WI38 (cell line): ENCODE data around the gene SPPL2B.
"Not testable (repeated sequence)": the region's sequence is repeated elsewhere in the genome, so short reads cannot be mapped to it uniquely, and the experiment has no call there.

Experiments used
- H3K4me3 ChIP-seq: 2 replicates; pipeline ENCODE4 v1.5.1; 2011; ENCODE audit warnings: low read depth, mild to moderate bottlenecking, control low read depth, low read length
- TF ChIP-seq, protein P1 (sequence below): IDR thresholded peaks from 2 replicates; pipeline ENCODE4 v1.5.1; 2012; ENCODE audit warnings: low read depth, mild to moderate bottlenecking, control low read depth, low read length

Gene SPPL2B

DNA sequence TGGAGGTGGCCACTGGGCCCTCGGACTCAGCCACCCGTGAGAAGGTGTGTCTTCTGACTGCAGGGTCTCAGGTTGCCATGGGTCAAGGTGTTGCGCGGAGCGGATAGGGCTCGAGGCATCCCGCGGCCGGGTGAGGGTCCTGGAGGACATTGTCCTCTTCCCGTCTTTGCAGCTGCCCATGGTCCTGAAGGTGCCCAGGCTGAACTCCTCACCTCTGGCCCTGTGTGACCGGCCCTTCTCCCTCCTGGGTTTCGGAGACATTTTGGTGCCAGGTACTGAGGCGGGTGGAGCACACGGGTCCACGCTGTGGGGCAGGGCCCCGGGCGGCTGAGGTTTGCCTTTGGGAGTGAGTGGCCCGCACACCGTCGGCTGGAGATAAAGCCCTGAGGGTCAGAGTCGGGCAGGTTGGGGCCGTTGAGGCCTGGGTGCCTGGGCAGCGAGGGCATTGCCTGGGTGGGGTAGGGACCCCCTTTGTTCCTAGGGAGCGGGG, 15.9 kb downstream of the SPPL2B start:
- no peak overlapping the region for H3K4me3 ChIP-seq
- TF ChIP-seq, protein P1, sequence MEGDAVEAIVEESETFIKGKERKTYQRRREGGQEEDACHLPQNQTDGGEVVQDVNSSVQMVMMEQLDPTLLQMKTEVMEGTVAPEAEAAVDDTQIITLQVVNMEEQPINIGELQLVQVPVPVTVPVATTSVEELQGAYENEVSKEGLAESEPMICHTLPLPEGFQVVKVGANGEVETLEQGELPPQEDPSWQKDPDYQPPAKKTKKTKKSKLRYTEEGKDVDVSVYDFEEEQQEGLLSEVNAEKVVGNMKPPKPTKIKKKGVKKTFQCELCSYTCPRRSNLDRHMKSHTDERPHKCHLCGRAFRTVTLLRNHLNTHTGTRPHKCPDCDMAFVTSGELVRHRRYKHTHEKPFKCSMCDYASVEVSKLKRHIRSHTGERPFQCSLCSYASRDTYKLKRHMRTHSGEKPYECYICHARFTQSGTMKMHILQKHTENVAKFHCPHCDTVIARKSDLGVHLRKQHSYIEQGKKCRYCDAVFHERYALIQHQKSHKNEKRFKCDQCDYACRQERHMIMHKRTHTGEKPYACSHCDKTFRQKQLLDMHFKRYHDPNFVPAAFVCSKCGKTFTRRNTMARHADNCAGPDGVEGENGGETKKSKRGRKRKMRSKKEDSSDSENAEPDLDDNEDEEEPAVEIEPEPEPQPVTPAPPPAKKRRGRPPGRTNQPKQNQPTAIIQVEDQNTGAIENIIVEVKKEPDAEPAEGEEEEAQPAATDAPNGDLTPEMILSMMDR, result no peak

DNA sequence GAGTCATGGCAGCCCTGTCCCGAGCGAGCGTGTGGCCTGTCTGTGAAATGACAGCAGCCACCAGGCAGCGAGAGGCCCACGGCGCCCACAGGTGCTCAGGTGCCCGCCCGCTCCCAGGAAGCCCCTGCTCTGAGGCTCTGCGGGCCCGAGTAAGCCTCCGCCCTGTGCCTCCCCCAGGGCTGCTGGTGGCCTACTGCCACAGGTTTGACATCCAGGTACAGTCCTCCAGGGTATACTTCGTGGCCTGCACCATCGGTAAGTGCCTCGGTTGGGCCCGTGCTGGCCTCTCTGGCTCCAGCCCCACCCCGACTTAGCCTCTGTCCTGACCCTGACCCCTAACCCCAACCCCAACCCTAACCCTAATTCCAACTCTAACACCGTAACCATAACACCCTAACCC, 16.6 kb downstream of the SPPL2B start:
- no peak overlapping the region for H3K4me3 ChIP-seq
- TF ChIP-seq, protein P1, result no peak

GRCh38 chr19:2345794-2346663, 17.5 kb downstream of the SPPL2B start:
- TF ChIP-seq, protein P1, result no peak

DNA sequence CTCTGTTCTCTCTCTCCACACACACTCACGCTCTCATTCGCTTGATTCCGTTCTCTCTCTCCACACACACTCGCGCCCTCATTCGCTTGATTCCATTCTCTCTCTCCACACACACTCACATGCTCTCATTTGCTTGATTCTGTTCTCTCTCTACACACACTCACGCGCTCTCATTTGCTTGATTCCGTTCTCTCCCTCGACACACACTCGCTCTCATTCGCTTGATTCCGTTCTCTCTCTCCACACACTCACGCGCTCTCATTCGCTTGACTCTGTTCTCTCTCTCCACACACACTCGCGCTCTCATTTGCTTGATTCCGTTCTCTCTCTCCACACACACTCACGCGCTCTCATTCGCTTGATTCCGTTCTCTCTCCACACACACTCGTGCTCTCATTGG, 21.3 kb downstream of the SPPL2B start:
- not testable (repeated sequence) for H3K4me3 ChIP-seq

More at GRCh38 chr19:2345794-2346663, 17.5 kb downstream of the SPPL2B start:
- H3K4me3 ChIP-seq, result no peak overlapping the region

GRCh38 chr19:2350656-2351055, 22.2 kb downstream of the SPPL2B start:
- H3K4me3 ChIP-seq, result no peak overlapping the region
- TF ChIP-seq, protein P1, result no peak

DNA sequence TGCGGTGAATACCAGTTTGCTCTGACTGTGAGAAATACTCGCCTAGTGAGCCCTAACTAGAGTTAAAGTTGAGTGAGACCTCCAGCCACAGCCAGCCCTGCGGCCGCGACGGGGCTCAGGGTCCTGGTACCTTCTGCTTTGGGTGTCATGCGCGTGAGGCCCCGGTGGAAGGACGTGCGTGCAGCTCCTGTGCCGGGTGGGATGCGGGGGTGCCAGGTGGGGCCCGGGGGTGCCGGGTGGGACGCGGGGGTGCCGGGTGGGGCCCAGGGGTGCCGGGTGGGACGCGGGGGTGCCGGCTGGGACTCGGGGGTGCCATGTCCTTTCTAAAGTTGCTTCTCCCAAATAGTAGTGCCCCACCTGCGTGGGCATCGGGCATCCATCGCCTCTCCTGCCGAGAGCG, 23.1 kb downstream of the SPPL2B start:
- TF ChIP-seq, protein P1, result no peak
- no peak overlapping the region for H3K4me3 ChIP-seq

DNA sequence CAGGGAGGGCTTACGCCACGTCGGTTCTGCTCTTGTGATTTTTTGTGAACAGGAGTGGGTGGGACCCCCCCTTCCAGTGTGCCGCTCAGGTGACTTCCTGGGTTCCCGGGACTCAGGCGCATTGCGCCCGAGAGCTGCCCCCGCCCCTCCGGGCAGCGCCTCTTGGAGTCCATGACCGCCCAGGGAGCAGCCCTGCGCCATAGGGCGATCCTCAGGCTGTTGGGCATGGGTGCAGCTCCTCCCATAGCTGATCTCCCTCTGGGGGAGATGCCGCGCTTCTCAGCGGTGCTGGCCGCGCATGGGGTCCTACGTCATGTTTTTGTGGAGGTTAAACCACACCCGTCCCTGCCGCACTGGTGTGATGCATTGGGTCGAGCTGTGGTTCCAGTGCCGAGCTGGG, 23.6 kb downstream of the SPPL2B start:
- TF ChIP-seq, protein P1, result no peak
- H3K4me3 ChIP-seq, result no peak overlapping the region
